Measurements from ENCODE around the gene GPR155. TPM values are rescaled to one million over a fixed set of nuclear protein-coding genes. Genes with fewer than 3 reads are reported as not detected.

The GPR155 gene
- total and polyA plus RNA-seq, 9 donors, result 3.0 to 4.5 (median 3.7) TPM

Other genes starting within 250 kb of the GPR155 start
- gene OLA1, start 238.5 kb downstream of the GPR155 start, total RNA-seq, result 123 TPM
- gene OLA1, start 238.5 kb downstream of the GPR155 start, polyA plus RNA-seq (ENCODE audit: insufficient read depth in 1 of 8, insufficient read length in 8 of 8, low replicate concordance in 1 of 8), result 100 to 1,000 TPM; 165 to 227 (median 205) TPM
- 0.13 TPM for gene SP9, start 152.1 kb downstream of the GPR155 start, total RNA-seq
- under 1 TPM in 7 of 8 donors, not detected in 1; 0.08 to 0.67 (median 0.18) TPM for gene SP9, start 152.1 kb downstream of the GPR155 start, polyA plus RNA-seq (ENCODE audit: insufficient read depth in 1 of 8, insufficient read length in 8 of 8, low replicate concordance in 1 of 8)
- gene SCRN3, start 91.3 kb downstream of the GPR155 start, total RNA-seq, result 32.0 TPM
- gene SCRN3, start 91.3 kb downstream of the GPR155 start, polyA plus RNA-seq (ENCODE audit: insufficient read depth in 1 of 8, insufficient read length in 8 of 8, low replicate concordance in 1 of 8), result 10 to 100 TPM; 19.4 to 35.0 (median 29.7) TPM
- 18.7 TPM for gene WIPF1, start 110.8 kb upstream of the GPR155 start, total RNA-seq
- gene WIPF1, start 110.8 kb upstream of the GPR155 start, polyA plus RNA-seq (ENCODE audit: insufficient read depth in 1 of 8, insufficient read length in 8 of 8, low replicate concordance in 1 of 8), result 10 to 100 TPM; 33.0 to 52.7 (median 39.9) TPM

Measured in muscle of leg (tissue), 9 donors.